Right lobe of liver (tissue), 6 donors: ENCODE results near the gene AGFG2. TPM values are rescaled to one million over a fixed set of nuclear protein-coding genes. Genes with fewer than 3 reads are reported as not detected.
A peak's percentile ranks its signal among the peaks of the same experiment; 100 is the strongest.

Experiments used
- ATAC-seq, 4 donors: fragments of 200-7000 bp; cut with Tn5 transposase; one replicate each; pipeline ENCODE4 v1.9.1; 2020; ENCODE audit warnings: mild to moderate bottlenecking in 4 of 4, moderate library complexity in 4 of 4
- DNase-seq, 3 donors: peaks; one replicate each; pipeline ENCODE4 v3.0.0-alpha.2; 2020
- H3K27ac ChIP-seq, 3 donors: fragments of 200-600 bp; one replicate each; pipeline ENCODE4 v1.8.0; 2022
- H3K27me3 ChIP-seq, 2 donors: fragments of 200-600 bp; one replicate each; pipeline ENCODE4 v1.8.0; 2022
- H3K36me3 ChIP-seq, 4 donors: fragments of 200-600 bp; sonication (generic) in 1 of 4; one replicate each; pipeline versions ENCODE4 v1.5.1 to v1.8.0; 2017 to 2022; ENCODE audit warnings: control low read depth in 1 of 4
- H3K4me1 ChIP-seq, 4 donors: fragments of 200-600 bp; sonication (generic) in 1 of 4; one replicate each; pipeline versions ENCODE4 v1.5.1 to v1.8.0; 2017 to 2022; ENCODE audit warnings: control low read depth in 1 of 4
- H3K4me3 ChIP-seq, 3 donors: fragments of 200-600 bp; one replicate each; pipeline ENCODE4 v1.8.0; 2022
- H3K9me3 ChIP-seq, 4 donors: fragments of 200-600 bp; sonication (generic) in 1 of 4; one replicate each; pipeline versions ENCODE4 v1.5.1 to v1.8.0; 2017 to 2022; ENCODE audit warnings: control low read depth in 1 of 4
- POLR2A ChIP-seq: fragments of 450-650 bp; IDR thresholded peaks from one replicate; pipeline ENCODE4 v1.6.1; 2017; ENCODE audit warnings: antibody characterized with exemption, mild to moderate bottlenecking
- WGBS: methylation state at CpG from one replicate; pipeline ENCODE4 v1.1.6; 2018; ENCODE audit warnings: low coverage, low lambda C conversion rate; ENCODE audit not compliant: insufficient coverage; ENCODE audit errors: missing lambda C conversion rate; 5-methylcytosine and 5-hydroxymethylcytosine counted together
- intact Hi-C, 2 donors: fragments of 100-400 bp; cut with DNase I; formaldehyde crosslinking; loops; one replicate each; pipeline versions ENCODE4 v1.11.2 to v1.14.1; 2022
- total RNA-seq, 6 experiments: library from RNA; depleted of rRNA in 2 of 6; stranded (reverse); fragments of >200 nt in 2 of 6; fragmentation: NEBNext Ultra II Directional in 3 of 6; extraction: Animal tissue kit (Norgen Biotek cat#: 25700) in 3 of 6; gene quantifications; one replicate each; pipeline versions ENCODE4 v1.1.0 to v1.2.4, GENCODE V29; 2016 to 2023
- TF ChIP-seq, protein P1 (sequence below), 4 donors: fragments of 200-600 bp in 3 of 4; fragments of 450-650 bp in 1 of 4; IDR thresholded peaks; one replicate each; pipeline versions ENCODE4 v1.5.1 to v1.8.0; 2016 to 2022; ENCODE audit warnings: antibody characterized with exemption in 4 of 4, mild to moderate bottlenecking in 2 of 4
- donor health status: DM: no; HTN: yes; CAD: no.
- donor health status: DM: no; HTN: no; CAD: no.
- donor health status: DM: no; HTN: no; CAD: no.
- donor health status: DM: no; HTN: yes; CAD: no.
- donor health status: DM: no; HTN: yes; CAD: no.

AGFG2 gene
- total RNA-seq, 6 experiments from 2014 or later = 52.9 to 86.3 (median 69.8) TPM

GRCh38 chr7:100582041-100582579, 43.1 kb downstream of the AGFG2 start:
- Histone ChIP-seq H3K4me1 (peaks cover 0 to 21% (median 6%) of the 10 kb centered on the region in 4 donors), H3K27me3 (no peaks in the 10 kb centered on the region), H3K27ac (no peak overlapping the region), H3K4me3 (no peak overlapping the region), H3K36me3 (peaks cover 0 to 45% (median 14%) of the 10 kb centered on the region in 4 donors), H3K9me3 (no peaks in the 10 kb centered on the region)
- TF ChIP-seq POLR2A = no peak
- TF ChIP-seq, protein P1, sequence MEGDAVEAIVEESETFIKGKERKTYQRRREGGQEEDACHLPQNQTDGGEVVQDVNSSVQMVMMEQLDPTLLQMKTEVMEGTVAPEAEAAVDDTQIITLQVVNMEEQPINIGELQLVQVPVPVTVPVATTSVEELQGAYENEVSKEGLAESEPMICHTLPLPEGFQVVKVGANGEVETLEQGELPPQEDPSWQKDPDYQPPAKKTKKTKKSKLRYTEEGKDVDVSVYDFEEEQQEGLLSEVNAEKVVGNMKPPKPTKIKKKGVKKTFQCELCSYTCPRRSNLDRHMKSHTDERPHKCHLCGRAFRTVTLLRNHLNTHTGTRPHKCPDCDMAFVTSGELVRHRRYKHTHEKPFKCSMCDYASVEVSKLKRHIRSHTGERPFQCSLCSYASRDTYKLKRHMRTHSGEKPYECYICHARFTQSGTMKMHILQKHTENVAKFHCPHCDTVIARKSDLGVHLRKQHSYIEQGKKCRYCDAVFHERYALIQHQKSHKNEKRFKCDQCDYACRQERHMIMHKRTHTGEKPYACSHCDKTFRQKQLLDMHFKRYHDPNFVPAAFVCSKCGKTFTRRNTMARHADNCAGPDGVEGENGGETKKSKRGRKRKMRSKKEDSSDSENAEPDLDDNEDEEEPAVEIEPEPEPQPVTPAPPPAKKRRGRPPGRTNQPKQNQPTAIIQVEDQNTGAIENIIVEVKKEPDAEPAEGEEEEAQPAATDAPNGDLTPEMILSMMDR (IDR thresholded peaks at IDR 0.05) = no peak
- 93% methylated on average over 6 of the region's 20 CpGs for WGBS
- no peak for ATAC-seq
- intact Hi-C loops = loop anchor here in 1 of 2 donors (10.0 kb wide), 1 partner anchor 93 kb away; the partner anchor contains the start of gene GNB2
- peak in 1 of 3 donors; percentile 54 for DNase-seq

DNA sequence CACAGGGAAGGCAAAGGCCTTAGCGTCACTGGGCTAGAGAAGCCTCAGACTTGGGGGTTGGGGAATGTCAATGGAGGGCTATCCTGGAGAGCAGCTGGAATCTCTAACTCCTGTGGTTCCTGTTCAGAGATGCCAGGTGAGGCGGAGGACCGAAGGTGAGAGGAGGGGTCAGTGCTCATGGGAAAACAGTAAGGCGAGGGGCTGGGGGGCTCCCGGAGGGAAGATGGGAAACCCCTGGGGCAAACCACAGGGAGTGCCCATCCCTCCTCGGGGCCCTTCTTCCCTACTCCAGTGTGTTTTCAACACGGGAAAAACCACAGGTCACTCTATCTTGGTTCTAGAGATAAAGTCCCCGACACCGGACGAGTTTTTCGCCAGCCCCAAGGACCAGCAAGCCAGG, 43.6 kb downstream of the AGFG2 start:
- peak overlapping the region in 1 of 3 donors; percentile 53 for H3K27ac ChIP-seq
- peaks cover 0 to 39% (median 14%) of the 10 kb centered on the region in 4 donors for H3K36me3 ChIP-seq
- no peak for ATAC-seq
- no peak for DNase-seq
- intact Hi-C loops = loop anchor here in 1 of 2 donors (10.0 kb wide), 1 partner anchor 92 kb away; the partner anchor contains the start of gene GNB2
- 52% methylated on average over 6 of the region's 11 CpGs for WGBS
- TF ChIP-seq, protein P1 (IDR thresholded peaks at IDR 0.05) = no peak
- no peak for TF ChIP-seq POLR2A
- H3K4me3 ChIP-seq = peak overlapping the region in 1 of 3 donors; percentile 99
- peaks cover 0 to 21% (median 7%) of the 10 kb centered on the region in 4 donors for H3K4me1 ChIP-seq
- no peaks in the 10 kb centered on the region for H3K9me3 ChIP-seq
- H3K27me3 ChIP-seq = no peaks in the 10 kb centered on the region

DNA sequence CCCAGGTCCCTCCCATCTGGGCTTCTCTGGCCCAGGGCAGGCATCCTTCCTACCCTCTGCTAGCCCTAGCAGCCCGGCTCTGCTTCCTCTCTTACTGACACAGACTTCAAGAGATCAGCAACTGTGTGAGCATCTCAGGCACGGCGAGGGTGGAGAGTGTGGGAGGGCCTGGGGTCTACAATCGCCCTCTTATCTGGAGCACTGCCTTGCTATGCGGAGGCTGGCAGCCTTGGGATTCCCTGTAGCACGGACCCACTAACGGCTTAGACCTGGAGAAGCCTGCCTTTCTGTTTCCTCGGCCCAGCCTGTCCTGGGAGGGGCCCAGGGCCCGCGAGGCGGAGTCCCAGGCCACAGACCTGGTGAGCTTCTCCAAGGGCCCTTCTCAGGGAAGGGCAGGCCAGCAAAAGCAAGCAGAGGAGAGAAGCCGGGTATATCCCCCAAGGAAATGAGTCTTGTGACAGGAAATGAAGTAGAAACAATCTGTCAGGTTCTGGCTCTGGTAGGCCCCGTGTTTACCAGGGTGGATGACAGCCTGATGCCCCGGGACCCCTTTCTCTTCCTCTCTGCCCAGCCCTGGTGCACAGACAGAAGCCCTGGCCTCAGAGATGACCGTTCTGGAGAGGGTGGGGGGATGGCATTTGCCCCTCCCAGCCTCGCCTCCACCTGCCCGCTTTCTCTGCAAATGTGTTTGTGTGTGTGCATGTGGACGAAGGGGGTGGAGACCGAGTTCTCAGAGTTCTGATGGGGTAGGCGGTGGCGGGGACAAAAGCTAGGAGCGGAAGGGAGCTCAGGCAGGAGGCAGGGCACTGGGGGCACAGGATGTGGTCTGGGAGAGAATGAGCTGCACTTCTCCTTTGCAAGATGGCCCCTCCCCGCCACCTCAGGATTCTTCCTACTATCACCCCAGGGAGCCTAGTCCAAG, 44.4 kb downstream of the AGFG2 start:
- ATAC-seq = no peak
- peak in 2 of 3 donors; percentile 65 to 69 for DNase-seq

GRCh38 chr7:100584054-100584682, 45.2 kb downstream of the AGFG2 start:
- no peaks in the 10 kb centered on the region for H3K27me3 ChIP-seq
- H3K9me3 ChIP-seq = no peaks in the 10 kb centered on the region
- H3K27ac ChIP-seq = peak overlapping the region; percentile 98 to 99 (median 99)
- DNase-seq = no peak
- no peak for TF ChIP-seq POLR2A
- TF ChIP-seq, protein P1 (IDR thresholded peaks at IDR 0.05) = no peak
- 33% methylated on average over 11 of the region's 15 CpGs for WGBS
- intact Hi-C loops = loop anchor here in 1 of 2 donors (10.0 kb wide), 1 partner anchor 91 kb away; the partner anchor contains the start of gene GNB2
- ATAC-seq = no peak
- H3K36me3 ChIP-seq = peaks cover 0 to 24% (median 9%) of the 10 kb centered on the region in 4 donors
- H3K4me1 ChIP-seq = peaks cover 0 to 21% (median 7%) of the 10 kb centered on the region in 4 donors
- peak overlapping the region; percentile 96 to 100 (median 99) for H3K4me3 ChIP-seq

More for the DNA sequence above, 44.4 kb downstream of the AGFG2 start:
- intact Hi-C loops = loop anchor here in 1 of 2 donors (10.0 kb wide), 1 partner anchor 91 kb away; the partner anchor contains the start of gene GNB2
- no peaks in the 10 kb centered on the region for H3K27me3 ChIP-seq
- WGBS = 41% methylated on average over 15 of the region's 23 CpGs
- no peaks in the 10 kb centered on the region for H3K9me3 ChIP-seq
- H3K4me1 ChIP-seq = peaks cover 0 to 21% (median 7%) of the 10 kb centered on the region in 4 donors
- peak overlapping the region in 2 of 3 donors; percentile 9 to 99 for H3K4me3 ChIP-seq
- TF ChIP-seq POLR2A = no peak
- TF ChIP-seq, protein P1 (IDR thresholded peaks at IDR 0.05) = no peak
- H3K36me3 ChIP-seq = peaks cover 0 to 32% (median 10%) of the 10 kb centered on the region in 4 donors
- H3K27ac ChIP-seq = peak overlapping the region; percentile 98 to 99 (median 99)
